HG03045 (cell line): ENCODE measurements around the gene PDE1A.

Experiments used
- ATAC-seq: cut with Tn5 transposase; IDR thresholded peaks from one replicate; pipeline ENCODE4 v1.9.1; 2021; ENCODE audit warnings: mild to moderate bottlenecking, moderate library complexity; ENCODE audit not compliant: unreplicated experiment

PDE1A gene

GRCh38 chr2:182148344-182148743 is 278.5 kb downstream of the PDE1A start:
- ATAC-seq, result no peak

GRCh38 chr2:182144776-182145165 is 282.1 kb downstream of the PDE1A start:
- no peak for ATAC-seq

- ATAC-seq, result no peak
These were observed 282.6 kb downstream of the PDE1A start for GRCh38 chr2:182144041-182144775.

- no peak for ATAC-seq
These were observed 284.8 kb downstream of the PDE1A start for GRCh38 chr2:182142062-182142461.

GRCh38 chr2:182134201-182134600 is 292.6 kb downstream of the PDE1A start:
- no peak for ATAC-seq

- no peak for ATAC-seq
These were observed 293.5 kb downstream of the PDE1A start for GRCh38 chr2:182133195-182133891.

GRCh38 chr2:182132605-182133004 is 294.2 kb downstream of the PDE1A start:
- no peak for ATAC-seq

GRCh38 chr2:182128821-182129707 is 297.8 kb downstream of the PDE1A start:
- ATAC-seq, result no peak

- ATAC-seq, result no peak
These were observed 309.6 kb downstream of the PDE1A start for GRCh38 chr2:182117196-182117595.

- ATAC-seq, result no peak
These were observed 310.1 kb downstream of the PDE1A start for GRCh38 chr2:182116774-182117173.

- ATAC-seq, result no peak
These were observed 311.6 kb downstream of the PDE1A start for GRCh38 chr2:182115258-182115657.

GRCh38 chr2:182113334-182113733 is 313.5 kb downstream of the PDE1A start:
- no peak for ATAC-seq

GRCh38 chr2:182110347-182110746 is 316.5 kb downstream of the PDE1A start:
- ATAC-seq, result no peak

- ATAC-seq, result no peak
These were observed 323.3 kb downstream of the PDE1A start for GRCh38 chr2:182103526-182103925.

- ATAC-seq, result no peak
These were observed 325.6 kb downstream of the PDE1A start for GRCh38 chr2:182101263-182101662.

GRCh38 chr2:182098648-182099047 is 328.2 kb downstream of the PDE1A start:
- ATAC-seq, result no peak

- ATAC-seq, result no peak
These were observed 329.2 kb downstream of the PDE1A start for GRCh38 chr2:182097571-182098164.

- ATAC-seq, result no peak
These were observed 336.4 kb downstream of the PDE1A start for GRCh38 chr2:182090486-182090885.
